Kidney (tissue), 14 donors: ENCODE results near the gene SPEG. TPM values are rescaled to one million over a fixed set of nuclear protein-coding genes. Genes with fewer than 3 reads are reported as not detected.

Experiments
- DNase-seq, 5 donors: peaks; one replicate each; pipeline ENCODE4 v3.0.0-alpha.2; 2013 to 2020
- FAIRE-seq: peaks from 2 replicates; lab custom pipeline; 2012; peaks lifted over from hg19 to GRCh38; lab: Jason Lieb, UNC
- H3K27ac ChIP-seq, 2 donors: one replicate each; pipeline ENCODE4 v1.7.0; 2013; ENCODE audit warnings: low read depth in 2 of 2, low read length in 2 of 2, inconsistent platforms in 1 of 2
- H3K27me3 ChIP-seq: one replicate; pipeline ENCODE4 v1.7.1; 2013; ENCODE audit warnings: low read length, inconsistent platforms; ENCODE audit not compliant: control insufficient read depth, insufficient read depth
- H3K36me3 ChIP-seq, 3 donors: one replicate each; pipeline versions ENCODE4 v1.7.0 to v1.7.1; 2013; ENCODE audit warnings: low read length in 3 of 3, control low read depth in 1 of 3, inconsistent platforms in 1 of 3; ENCODE audit not compliant: insufficient read depth in 3 of 3, control insufficient read depth in 2 of 3
- H3K4me1 ChIP-seq, 3 donors: one replicate each; pipeline versions ENCODE4 v1.7.0 to v1.7.1; 2013; ENCODE audit warnings: low read length in 3 of 3, inconsistent platforms in 1 of 3, low read depth in 1 of 3; ENCODE audit not compliant: control insufficient read depth in 2 of 3, insufficient read depth in 2 of 3
- H3K4me3 ChIP-seq, 3 donors: one replicate each; pipeline versions ENCODE4 v1.7.0 to v1.8.1; 2013; ENCODE audit warnings: low read length in 3 of 3, control low read depth in 1 of 3, inconsistent platforms in 1 of 3
- H3K9ac ChIP-seq, 3 donors: one replicate each; pipeline versions ENCODE4 v1.7.0 to v1.7.1; 2013; ENCODE audit warnings: low read length in 3 of 3, control low read depth in 1 of 3, inconsistent platforms in 1 of 3
- H3K9me3 ChIP-seq, 3 donors: one replicate each; pipeline versions ENCODE4 v1.7.0 to v1.7.1; 2013; ENCODE audit warnings: low read length in 3 of 3, control low read depth in 1 of 3, inconsistent platforms in 1 of 3; ENCODE audit not compliant: control insufficient read depth in 2 of 3, insufficient read depth in 1 of 3
- intact Hi-C: fragments of 100-400 bp; cut with DNase I; formaldehyde crosslinking; loops from one replicate; pipeline ENCODE4 v1.11.1; 2022
- polyA plus RNA-seq: library from polyadenylated mRNA; stranded (reverse); fragments of 350-450 nt; fragmentation: Illumina TruSeq; extraction: RNeasy Lipid Tissue Mini Kit (QIAGEN cat#74804); gene quantifications from one replicate; pipeline ENCODE4 v1.2.3, GENCODE V29; 2014; ENCODE audit warnings: low read depth, low replicate concordance; ENCODE audit not compliant: insufficient read depth
- total RNA-seq: library from RNA; stranded (reverse); fragmentation: NEBNext Ultra II Directional; extraction: Animal tissue kit (Norgen Biotek cat#: 25700); gene quantifications from one replicate; pipeline ENCODE4 v1.2.1, GENCODE V29; 2021
- TF ChIP-seq, protein P1 (sequence below): IDR thresholded peaks from 3 replicates; pipeline ENCODE4 v1.5.1; 2012; ENCODE audit warnings: mild to moderate bottlenecking, moderate library complexity, borderline replicate concordance; ENCODE audit not compliant: insufficient read depth; ENCODE audit errors: extremely low read depth
- donor health status: control.
- donor health status: control.
- donor health status: control.
- donor health status: control.
- donor health status: control.
- donor health status: DM: yes; HTN: yes; CAD: no.
- donor health status: Normal renal cell carcinoma (clear cell type).

The SPEG gene
- total and polyA plus RNA-seq, 2 donors from 2014 or later: 13.1 to 26.6 TPM

GRCh38 chr2:219514836-219515235 is 80.2 kb downstream of the SPEG start:
- H3K36me3 ChIP-seq: no peaks in the 10 kb centered on the region
- H3K9ac ChIP-seq: no peak overlapping the region
- DNase-seq: no peak
- intact Hi-C loops: no loop called here
- no peaks in the 10 kb centered on the region for H3K27me3 ChIP-seq
- H3K27ac ChIP-seq: no peak overlapping the region
- H3K4me1 ChIP-seq: peaks cover 0 to 7% (median 3%) of the 10 kb centered on the region in 3 donors
- TF ChIP-seq, protein P1, sequence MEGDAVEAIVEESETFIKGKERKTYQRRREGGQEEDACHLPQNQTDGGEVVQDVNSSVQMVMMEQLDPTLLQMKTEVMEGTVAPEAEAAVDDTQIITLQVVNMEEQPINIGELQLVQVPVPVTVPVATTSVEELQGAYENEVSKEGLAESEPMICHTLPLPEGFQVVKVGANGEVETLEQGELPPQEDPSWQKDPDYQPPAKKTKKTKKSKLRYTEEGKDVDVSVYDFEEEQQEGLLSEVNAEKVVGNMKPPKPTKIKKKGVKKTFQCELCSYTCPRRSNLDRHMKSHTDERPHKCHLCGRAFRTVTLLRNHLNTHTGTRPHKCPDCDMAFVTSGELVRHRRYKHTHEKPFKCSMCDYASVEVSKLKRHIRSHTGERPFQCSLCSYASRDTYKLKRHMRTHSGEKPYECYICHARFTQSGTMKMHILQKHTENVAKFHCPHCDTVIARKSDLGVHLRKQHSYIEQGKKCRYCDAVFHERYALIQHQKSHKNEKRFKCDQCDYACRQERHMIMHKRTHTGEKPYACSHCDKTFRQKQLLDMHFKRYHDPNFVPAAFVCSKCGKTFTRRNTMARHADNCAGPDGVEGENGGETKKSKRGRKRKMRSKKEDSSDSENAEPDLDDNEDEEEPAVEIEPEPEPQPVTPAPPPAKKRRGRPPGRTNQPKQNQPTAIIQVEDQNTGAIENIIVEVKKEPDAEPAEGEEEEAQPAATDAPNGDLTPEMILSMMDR: no peak
- no peak for FAIRE-seq
- no peak overlapping the region for H3K4me3 ChIP-seq
- no peaks in the 10 kb centered on the region for H3K9me3 ChIP-seq

GRCh38 chr2:219515874-219516629 is 81.4 kb downstream of the SPEG start:
- H3K4me3 ChIP-seq: no peak overlapping the region
- no peaks in the 10 kb centered on the region for H3K9me3 ChIP-seq
- no peaks in the 10 kb centered on the region for H3K27me3 ChIP-seq
- FAIRE-seq: no peak
- intact Hi-C loops: no loop called here
- H3K27ac ChIP-seq: no peak overlapping the region
- H3K9ac ChIP-seq: no peak overlapping the region
- H3K36me3 ChIP-seq: no peaks in the 10 kb centered on the region
- H3K4me1 ChIP-seq: peaks cover 0 to 3% (median 2%) of the 10 kb centered on the region in 3 donors
- TF ChIP-seq, protein P1: no peak
- no peak for DNase-seq

DNA sequence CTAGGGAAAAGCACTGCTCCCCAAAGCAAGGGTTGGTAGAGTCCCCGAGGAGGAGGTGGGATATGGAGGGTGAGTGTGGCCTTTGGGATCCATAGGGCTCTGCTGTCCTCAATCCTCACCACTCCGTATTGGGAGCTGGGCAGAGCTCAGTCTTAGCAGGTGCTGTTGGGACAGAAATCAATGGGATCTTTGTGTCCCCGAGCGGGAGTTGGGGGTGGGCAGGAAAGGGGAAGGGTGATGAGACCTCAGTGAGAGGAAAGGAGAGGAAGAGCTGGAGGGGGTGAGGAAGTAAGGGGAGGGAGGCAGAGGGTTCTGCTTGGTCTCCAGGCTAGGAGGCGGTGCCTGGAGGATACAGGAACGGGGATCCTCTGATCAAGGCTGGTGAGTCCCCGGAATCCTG is 82.2 kb downstream of the SPEG start:
- H3K9me3 ChIP-seq: no peaks in the 10 kb centered on the region
- DNase-seq: no peak
- H3K9ac ChIP-seq: no peak overlapping the region
- no peak overlapping the region for H3K4me3 ChIP-seq
- TF ChIP-seq, protein P1: no peak
- no peak overlapping the region for H3K27ac ChIP-seq
- intact Hi-C loops: no loop called here
- peaks cover 0 to 3% (median 2%) of the 10 kb centered on the region in 3 donors for H3K4me1 ChIP-seq
- no peaks in the 10 kb centered on the region for H3K36me3 ChIP-seq
- H3K27me3 ChIP-seq: no peaks in the 10 kb centered on the region
- FAIRE-seq: no peak
